Neural cell (in vitro differentiated cells): ENCODE data around the gene MED8.

ENCODE experiments used
- EP300 ChIP-seq: fragments of 450-650 bp; conservative IDR thresholded peaks from 2 replicates; pipeline ENCODE4 v1.6.1; 2014; ENCODE audit warnings: antibody characterized with exemption, mild to moderate bottlenecking, moderate library complexity; ENCODE audit not compliant: poor library complexity, severe bottlenecking
- MXI1 ChIP-seq: fragments of 450-650 bp; conservative IDR thresholded peaks from 2 replicates; pipeline ENCODE4 v1.6.1; 2014; ENCODE audit warnings: antibody characterized with exemption, mild to moderate bottlenecking; ENCODE audit not compliant: poor library complexity, severe bottlenecking
- POLR2AphosphoS5 ChIP-seq: IDR thresholded peaks from 2 replicates; pipeline ENCODE4 v1.6.1; 2012
- RAD21 ChIP-seq: fragments of 450-650 bp; conservative IDR thresholded peaks from 2 replicates; pipeline ENCODE4 v1.6.1; 2014; ENCODE audit warnings: antibody characterized with exemption, mild to moderate bottlenecking, moderate library complexity
- TAF1 ChIP-seq: IDR thresholded peaks from 2 replicates; pipeline ENCODE4 v1.6.1; 2012; ENCODE audit warnings: low read depth
- TF ChIP-seq, protein P1 (sequence below): fragments of 450-650 bp; IDR thresholded peaks from 2 replicates; pipeline ENCODE4 v1.5.1; 2014; ENCODE audit warnings: antibody characterized with exemption, mild to moderate bottlenecking, moderate library complexity; ENCODE audit not compliant: poor library complexity, severe bottlenecking

DNA sequence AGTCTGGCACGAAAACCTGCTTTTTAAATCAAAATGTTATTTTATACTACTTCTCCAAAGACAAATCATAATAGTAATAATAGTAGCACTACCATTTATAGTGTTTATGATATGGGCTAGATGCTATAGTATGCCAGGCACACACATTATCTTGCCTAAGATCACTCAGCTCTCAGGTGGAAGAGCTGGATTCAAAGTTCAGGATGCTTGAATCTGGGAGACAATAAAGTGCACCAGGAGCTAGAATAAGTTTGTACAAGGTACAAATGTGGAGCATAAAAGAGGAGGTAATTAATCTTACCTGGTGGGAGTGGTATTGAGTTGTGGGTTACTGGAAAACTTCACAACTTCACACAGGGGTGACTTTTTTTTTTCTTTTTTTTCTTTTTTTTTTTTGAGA is 11.8 kb downstream of the MED8 start:
- TF ChIP-seq, protein P1, sequence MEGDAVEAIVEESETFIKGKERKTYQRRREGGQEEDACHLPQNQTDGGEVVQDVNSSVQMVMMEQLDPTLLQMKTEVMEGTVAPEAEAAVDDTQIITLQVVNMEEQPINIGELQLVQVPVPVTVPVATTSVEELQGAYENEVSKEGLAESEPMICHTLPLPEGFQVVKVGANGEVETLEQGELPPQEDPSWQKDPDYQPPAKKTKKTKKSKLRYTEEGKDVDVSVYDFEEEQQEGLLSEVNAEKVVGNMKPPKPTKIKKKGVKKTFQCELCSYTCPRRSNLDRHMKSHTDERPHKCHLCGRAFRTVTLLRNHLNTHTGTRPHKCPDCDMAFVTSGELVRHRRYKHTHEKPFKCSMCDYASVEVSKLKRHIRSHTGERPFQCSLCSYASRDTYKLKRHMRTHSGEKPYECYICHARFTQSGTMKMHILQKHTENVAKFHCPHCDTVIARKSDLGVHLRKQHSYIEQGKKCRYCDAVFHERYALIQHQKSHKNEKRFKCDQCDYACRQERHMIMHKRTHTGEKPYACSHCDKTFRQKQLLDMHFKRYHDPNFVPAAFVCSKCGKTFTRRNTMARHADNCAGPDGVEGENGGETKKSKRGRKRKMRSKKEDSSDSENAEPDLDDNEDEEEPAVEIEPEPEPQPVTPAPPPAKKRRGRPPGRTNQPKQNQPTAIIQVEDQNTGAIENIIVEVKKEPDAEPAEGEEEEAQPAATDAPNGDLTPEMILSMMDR: no peak
- TF ChIP-seq RAD21: no peak
- no peak for TF ChIP-seq MXI1
- no peak for TF ChIP-seq EP300
- no peak for TF ChIP-seq TAF1
- TF ChIP-seq POLR2AphosphoS5: no peak
